ENCODE measurements around the gene LSM14A. TPM values are rescaled to one million over a fixed set of nuclear protein-coding genes. Genes with fewer than 3 reads are reported as not detected.

LSM14A gene
- total RNA-seq, 1 donor from 2014 or later: 109 TPM

DNA sequence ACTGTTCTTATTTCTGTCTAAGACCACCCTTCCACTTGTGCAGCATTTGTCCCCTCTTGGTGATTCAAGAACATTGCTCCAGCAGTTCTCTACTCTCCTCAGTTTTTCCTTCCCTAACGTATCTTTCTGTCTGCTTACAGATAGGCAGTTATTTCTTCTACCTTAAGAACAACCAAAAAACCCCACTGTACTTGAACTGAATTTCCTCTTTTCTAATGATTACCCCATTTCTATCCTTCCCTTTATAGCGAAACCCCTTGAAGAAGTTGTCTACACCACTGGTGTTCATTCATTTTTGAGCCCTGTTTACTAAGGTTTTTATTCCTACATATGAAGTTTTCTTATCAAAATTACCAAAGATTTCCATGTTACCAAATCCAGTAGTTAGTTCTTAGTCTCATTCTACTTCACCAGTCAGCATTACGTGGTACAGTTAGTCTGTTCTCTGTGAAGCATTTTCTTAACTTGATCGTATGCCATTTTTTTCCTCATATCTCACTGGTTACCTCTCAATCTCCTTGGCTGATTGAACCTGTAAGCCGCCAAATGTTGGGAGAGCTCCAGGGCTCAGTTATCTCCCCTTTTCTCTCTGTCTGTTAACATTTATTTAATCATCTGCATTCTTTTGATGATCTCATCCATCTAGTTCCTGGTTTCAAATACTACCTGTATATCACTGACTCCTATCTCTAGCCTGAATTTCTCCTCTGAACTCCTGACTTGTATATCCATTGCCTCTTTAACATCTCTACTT lies 9.0 kb downstream of the LSM14A start:
- no peak overlapping the region for H3K4me3 ChIP-seq
- H3K27ac ChIP-seq: no peak overlapping the region
- no peaks in the 10 kb centered on the region for H3K27me3 ChIP-seq (ENCODE audit: low read depth)
- no peaks in the 10 kb centered on the region for H3K9me3 ChIP-seq
- peaks cover 82% of the 10 kb centered on the region for H3K4me1 ChIP-seq
- TF ChIP-seq, protein P1, sequence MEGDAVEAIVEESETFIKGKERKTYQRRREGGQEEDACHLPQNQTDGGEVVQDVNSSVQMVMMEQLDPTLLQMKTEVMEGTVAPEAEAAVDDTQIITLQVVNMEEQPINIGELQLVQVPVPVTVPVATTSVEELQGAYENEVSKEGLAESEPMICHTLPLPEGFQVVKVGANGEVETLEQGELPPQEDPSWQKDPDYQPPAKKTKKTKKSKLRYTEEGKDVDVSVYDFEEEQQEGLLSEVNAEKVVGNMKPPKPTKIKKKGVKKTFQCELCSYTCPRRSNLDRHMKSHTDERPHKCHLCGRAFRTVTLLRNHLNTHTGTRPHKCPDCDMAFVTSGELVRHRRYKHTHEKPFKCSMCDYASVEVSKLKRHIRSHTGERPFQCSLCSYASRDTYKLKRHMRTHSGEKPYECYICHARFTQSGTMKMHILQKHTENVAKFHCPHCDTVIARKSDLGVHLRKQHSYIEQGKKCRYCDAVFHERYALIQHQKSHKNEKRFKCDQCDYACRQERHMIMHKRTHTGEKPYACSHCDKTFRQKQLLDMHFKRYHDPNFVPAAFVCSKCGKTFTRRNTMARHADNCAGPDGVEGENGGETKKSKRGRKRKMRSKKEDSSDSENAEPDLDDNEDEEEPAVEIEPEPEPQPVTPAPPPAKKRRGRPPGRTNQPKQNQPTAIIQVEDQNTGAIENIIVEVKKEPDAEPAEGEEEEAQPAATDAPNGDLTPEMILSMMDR (IDR thresholded peaks at IDR 0.05): no peak
- intact Hi-C loops (cut with DNase I): no loop called here
- DNase-seq: no peak
- no peak for ATAC-seq
- no peaks in the 10 kb centered on the region for H3K36me3 ChIP-seq

DNA sequence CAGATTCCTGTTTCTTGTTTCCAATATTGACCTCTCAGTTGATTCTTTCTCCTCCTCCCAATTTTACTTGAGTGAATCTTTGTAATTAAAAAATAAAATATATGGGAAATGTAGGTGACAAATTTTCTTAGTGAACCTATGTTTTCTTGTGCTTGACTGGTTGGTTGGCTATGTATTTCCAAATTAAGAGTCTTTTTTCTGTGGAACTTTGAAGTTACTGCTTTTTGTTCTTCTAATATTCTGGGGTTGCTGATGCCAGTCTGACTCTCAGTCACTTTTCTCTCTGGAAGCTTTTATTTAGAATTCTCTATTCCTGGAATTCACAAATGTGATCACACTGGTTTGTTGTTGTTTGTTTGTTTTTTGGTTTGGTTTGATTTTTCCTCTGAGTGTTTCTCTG lies 9.8 kb downstream of the LSM14A start:
- no peak for DNase-seq
- peaks cover 75% of the 10 kb centered on the region for H3K4me1 ChIP-seq
- no peak for ATAC-seq
- intact Hi-C loops (cut with DNase I): no loop called here
- TF ChIP-seq, protein P1 (IDR thresholded peaks at IDR 0.05): no peak
- no peaks in the 10 kb centered on the region for H3K27me3 ChIP-seq (ENCODE audit: low read depth)
- H3K9me3 ChIP-seq: no peaks in the 10 kb centered on the region
- H3K4me3 ChIP-seq: no peak overlapping the region
- H3K36me3 ChIP-seq: no peaks in the 10 kb centered on the region
- H3K27ac ChIP-seq: no peak overlapping the region

DNA sequence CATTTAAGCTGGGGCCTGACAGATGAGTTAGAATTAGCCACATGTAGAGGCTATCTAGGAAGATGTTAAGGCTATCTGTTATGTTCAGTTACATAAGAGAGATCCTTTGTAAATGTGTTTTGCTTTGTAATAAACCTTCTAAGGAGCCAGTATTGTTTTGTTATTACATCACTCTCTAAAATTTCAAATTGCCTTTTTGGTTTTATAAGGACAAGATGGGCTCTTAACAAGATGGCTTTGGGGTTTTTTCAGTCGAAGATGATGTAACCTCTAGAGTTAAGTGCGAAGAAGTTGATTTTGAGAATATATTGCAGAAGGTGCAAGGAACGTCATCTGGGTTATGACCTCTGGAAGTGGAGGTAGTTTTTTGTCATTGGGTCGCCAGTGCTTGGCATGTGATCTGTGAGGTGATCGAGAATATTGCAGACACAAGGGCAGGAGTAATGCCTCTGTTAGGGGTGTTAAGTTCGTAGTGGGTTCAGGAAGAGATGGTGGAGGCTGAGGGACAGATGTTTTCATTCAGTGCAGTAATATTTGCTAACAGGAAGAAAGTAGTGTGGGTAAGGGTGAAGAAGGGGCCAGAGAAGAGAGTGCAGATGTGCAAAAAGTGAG lies 12.7 kb downstream of the LSM14A start:
- Histone ChIP-seq H3K36me3 (no peaks in the 10 kb centered on the region), H3K9me3 (no peaks in the 10 kb centered on the region), H3K4me1 (peaks cover 74% of the 10 kb centered on the region), H3K27me3 (ENCODE audit: low read depth) (no peaks in the 10 kb centered on the region), H3K27ac (no peak overlapping the region), H3K4me3 (no peak overlapping the region)
- TF ChIP-seq, protein P1 (IDR thresholded peaks at IDR 0.05): no peak
- no peak for ATAC-seq
- intact Hi-C loops (cut with DNase I): no loop called here
- no peak for DNase-seq

DNA sequence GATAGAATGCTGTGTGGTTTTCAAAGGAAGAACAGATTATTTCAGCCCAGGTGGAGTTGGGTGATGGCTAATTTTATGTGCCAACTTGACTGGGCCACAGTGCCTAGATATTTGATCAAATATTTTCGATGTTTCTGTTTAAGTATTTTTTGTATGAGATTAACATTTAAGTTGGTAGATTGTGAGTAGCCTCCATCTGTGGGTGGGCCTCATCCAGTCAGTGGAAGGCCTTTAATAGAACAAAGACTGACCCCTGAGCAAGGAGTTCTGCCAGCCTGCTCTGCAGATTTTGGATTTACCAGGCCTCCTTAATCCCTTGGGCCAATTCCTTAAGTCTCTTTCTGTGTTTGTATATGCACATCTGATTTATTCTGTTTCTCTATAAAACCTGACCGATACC lies 13.9 kb downstream of the LSM14A start:
- Histone ChIP-seq H3K27me3 (ENCODE audit: low read depth) (no peaks in the 10 kb centered on the region), H3K9me3 (no peaks in the 10 kb centered on the region), H3K4me1 (peaks cover 72% of the 10 kb centered on the region), H3K27ac (no peak overlapping the region), H3K4me3 (no peak overlapping the region), H3K36me3 (no peaks in the 10 kb centered on the region)
- DNase-seq: no peak
- ATAC-seq: no peak
- TF ChIP-seq, protein P1 (IDR thresholded peaks at IDR 0.05): no peak
- intact Hi-C loops (cut with DNase I): no loop called here

DNA sequence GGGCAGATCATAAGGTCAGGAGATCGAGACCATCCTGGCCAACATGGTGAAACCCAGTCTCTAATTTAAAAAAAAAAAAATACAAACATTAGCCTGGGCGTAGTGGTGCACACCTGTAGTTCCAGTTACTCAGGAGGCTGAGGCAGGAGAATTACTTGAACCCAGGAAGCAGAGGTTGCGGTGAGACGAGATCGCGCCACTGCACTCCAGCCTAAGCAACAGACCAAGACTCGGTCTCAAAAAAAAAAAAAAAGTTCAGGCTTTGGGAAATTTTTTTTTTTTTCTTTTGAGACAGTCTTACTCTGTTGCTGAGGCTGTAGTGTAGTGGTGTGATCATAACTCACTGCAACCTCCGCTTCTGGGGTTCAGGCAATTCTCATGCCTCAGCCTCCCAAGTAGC lies 14.7 kb downstream of the LSM14A start:
- ATAC-seq (no peak), DNase-seq (no peak)
- Histone ChIP-seq H3K4me3 (no peak overlapping the region), H3K4me1 (peaks cover 72% of the 10 kb centered on the region), H3K27ac (no peak overlapping the region), H3K9me3 (no peaks in the 10 kb centered on the region), H3K27me3 (ENCODE audit: low read depth) (no peaks in the 10 kb centered on the region), H3K36me3 (no peaks in the 10 kb centered on the region)
- intact Hi-C loops (cut with DNase I): no loop called here
- TF ChIP-seq, protein P1 (IDR thresholded peaks at IDR 0.05): no peak

All from lower lobe of right lung (tissue), 2 donors.